Calu3 (cell line): ENCODE data around the gene TRERF1. TPM values are rescaled to one million over a fixed set of nuclear protein-coding genes. Genes with fewer than 3 reads are reported as not detected.
A peak's percentile ranks its signal among the peaks of the same experiment; 100 is the strongest.

Experiments used
- BruUV-seq: library from RNA; stranded (reverse); fragments of 400-500 nt; replicated peaks from 2 replicates; lab custom pipeline; 2021; lab: Mats Ljungman, UMichigan
- CTCF ChIA-PET: fragments of 300-600 bp; sonication (Branson Sonifier 250); formaldehyde crosslinking; loops from one replicate; lab custom pipeline; 2022; ENCODE audit warnings: antibody characterized with exemption; lab: Charles Lee
- DNase-seq: peaks from one replicate; pipeline ENCODE4 v3.0.0; 2022
- H3K27ac Mint-ChIP-seq: one replicate; pipeline ENCODE4 v1.8.0; 2022; ENCODE audit warnings: mixed read lengths; ENCODE audit not compliant: unreplicated experiment
- H3K27me3 Mint-ChIP-seq: one replicate; pipeline ENCODE4 v1.8.0; 2022; ENCODE audit warnings: mixed read lengths; ENCODE audit not compliant: unreplicated experiment
- H3K36me3 Mint-ChIP-seq: one replicate; pipeline ENCODE4 v1.8.0; 2022; ENCODE audit warnings: mild to moderate bottlenecking, moderate library complexity, mixed read lengths; ENCODE audit not compliant: insufficient read depth, unreplicated experiment
- H3K4me1 Mint-ChIP-seq: one replicate; pipeline ENCODE4 v1.8.0; 2022; ENCODE audit warnings: mild to moderate bottlenecking, low read depth, mixed read lengths; ENCODE audit not compliant: unreplicated experiment
- H3K4me3 Mint-ChIP-seq: one replicate; pipeline ENCODE4 v1.8.0; 2022; ENCODE audit warnings: mild to moderate bottlenecking, low read depth, moderate library complexity, mixed read lengths; ENCODE audit not compliant: unreplicated experiment
- H3K9me3 Mint-ChIP-seq: one replicate; pipeline ENCODE4 v1.8.0; 2022; ENCODE audit warnings: low read depth, mixed read lengths; ENCODE audit not compliant: unreplicated experiment
- CTCF ChIP-seq: fragments of 200-600 bp; IDR thresholded peaks from one replicate; pipeline ENCODE4 v1.8.0; 2022; ENCODE audit warnings: antibody characterized with exemption; ENCODE audit not compliant: unreplicated experiment
- intact Hi-C: fragments of 100-400 bp; cut with micrococcal nuclease; formaldehyde crosslinking; loops from one replicate; pipeline ENCODE4 v1.10.0; 2022; ENCODE audit not compliant: unreplicated experiment
- total RNA-seq: library from RNA; stranded (reverse); gene quantifications from 2 replicates; pipeline ENCODE4 v1.2.3, GENCODE V29; 2022

TRERF1 gene
- total RNA-seq, 1 experiment from 2014 or later: 1.4 TPM

GRCh38 chr6:42314571-42315258 lies 137.0 kb downstream of the TRERF1 start:
- intact Hi-C loops: no loop called here
- Mint-ChIP-seq H3K27ac (peak overlapping the region; percentile 68), H3K27me3 (no peaks in the 10 kb centered on the region), H3K4me1 (peaks cover 67% of the 10 kb centered on the region), H3K9me3 (no peaks in the 10 kb centered on the region), H3K4me3 (peak overlapping the region; percentile 4), H3K36me3 (peaks cover 23% of the 10 kb centered on the region)
- DNase-seq: no peak
- CTCF ChIA-PET: interaction anchor here (0.7 to 2.0 kb wide), 4 partner anchors 12 to 219 kb away, joined by 3 to 6 read pairs (median 3); no protein-coding TSS in a partner anchor
- no TSS peak for BruUV-seq
- TF ChIP-seq CTCF: no peak

GRCh38 chr6:42313941-42314570 lies 137.7 kb downstream of the TRERF1 start:
- no TSS peak for BruUV-seq

GRCh38 chr6:42313038-42313437 lies 138.7 kb downstream of the TRERF1 start:
- Mint-ChIP-seq H3K27ac (no peak overlapping the region), H3K9me3 (no peaks in the 10 kb centered on the region), H3K27me3 (no peaks in the 10 kb centered on the region), H3K36me3 (peaks cover 23% of the 10 kb centered on the region), H3K4me3 (no peak overlapping the region), H3K4me1 (peaks cover 59% of the 10 kb centered on the region)
- no TSS peak for BruUV-seq
- CTCF ChIA-PET: no interaction called here
- intact Hi-C loops: no loop called here
- no peak for TF ChIP-seq CTCF
- DNase-seq: no peak

More at GRCh38 chr6:42313941-42314570, 137.7 kb downstream of the TRERF1 start:
- peaks cover 65% of the 10 kb centered on the region for H3K4me1 Mint-ChIP-seq
- no peaks in the 10 kb centered on the region for H3K9me3 Mint-ChIP-seq
- H3K4me3 Mint-ChIP-seq: peak overlapping the region; percentile 4
- H3K27ac Mint-ChIP-seq: peak overlapping the region; percentile 68
- no peak for TF ChIP-seq CTCF
- intact Hi-C loops: no loop called here
- H3K27me3 Mint-ChIP-seq: no peaks in the 10 kb centered on the region
- peaks cover 23% of the 10 kb centered on the region for H3K36me3 Mint-ChIP-seq
- DNase-seq: peak; percentile 35
- CTCF ChIA-PET: interaction anchor here (0.7 kb wide), 1 partner anchor 53 kb away, joined by 3 read pairs; no protein-coding TSS in a partner anchor

GRCh38 chr6:42307141-42307470 lies 144.6 kb downstream of the TRERF1 start:
- H3K27ac Mint-ChIP-seq: peak overlapping the region; percentile 7
- CTCF ChIA-PET: interaction anchor here (0.6 to 0.7 kb wide), 3 partner anchors 16 to 1991 kb away, joined by 3 to 5 read pairs (median 3); no protein-coding TSS in a partner anchor
- peaks cover 33% of the 10 kb centered on the region for H3K4me1 Mint-ChIP-seq
- H3K27me3 Mint-ChIP-seq: no peaks in the 10 kb centered on the region
- H3K9me3 Mint-ChIP-seq: no peaks in the 10 kb centered on the region
- no peak overlapping the region for H3K4me3 Mint-ChIP-seq
- no peak for TF ChIP-seq CTCF
- intact Hi-C loops: loop anchor here (5.0 kb wide), 1 partner anchor 145 kb away; the partner anchor contains the start of gene TRERF1
- peaks cover 5% of the 10 kb centered on the region for H3K36me3 Mint-ChIP-seq
- DNase-seq: no peak
- BruUV-seq: no TSS peak
